Activated T-cell treated with anti-CD3 and anti-CD28 coated beads, Interleukin-2, amount 50 U/mL, for 72 hours (primary cell): ENCODE data around the gene ATXN7L1. TPM values are rescaled to one million over a fixed set of nuclear protein-coding genes. Genes with fewer than 3 reads are reported as not detected.
A peak's percentile ranks its signal among the peaks of the same experiment; 100 is the strongest.

Experiments
- ATAC-seq, 2 donors: fragments of 150-1000 bp; cut with Tn5 transposase; replicated peaks in 1 of 2; 2 replicates each; pipeline ENCODE4 v1.10.0; 2021; ENCODE audit warnings: moderate library complexity in 2 of 2, mild to moderate bottlenecking in 1 of 2
- DNase-seq, 2 donors: peaks; one replicate each; pipeline ENCODE4 v3.0.0; 2021 to 2022; ENCODE audit warnings: mixed read lengths in 1 of 2
- H3K27ac Mint-ChIP-seq: one replicate; pipeline ENCODE4 v1.8.0; 2022; ENCODE audit warnings: mild to moderate bottlenecking, moderate library complexity, mixed read lengths
- H3K27me3 Mint-ChIP-seq: one replicate; pipeline ENCODE4 v1.8.0; 2022; ENCODE audit warnings: low read depth, mixed read lengths
- H3K36me3 Mint-ChIP-seq, 2 donors: one replicate each; pipeline ENCODE4 v1.8.0; 2022; ENCODE audit warnings: mixed read lengths in 2 of 2, mild to moderate bottlenecking in 1 of 2; ENCODE audit not compliant: insufficient read depth in 2 of 2
- H3K4me1 Mint-ChIP-seq: one replicate; pipeline ENCODE4 v1.8.0; 2022; ENCODE audit warnings: low read depth, mixed read lengths
- H3K4me3 Mint-ChIP-seq, 2 donors: one replicate each; pipeline ENCODE4 v1.8.0; 2022; ENCODE audit warnings: mild to moderate bottlenecking in 2 of 2, mixed read lengths in 2 of 2, moderate library complexity in 2 of 2
- H3K9me3 Mint-ChIP-seq, 2 donors: one replicate each; pipeline ENCODE4 v1.8.0; 2022; ENCODE audit warnings: mixed read lengths in 2 of 2
- total RNA-seq, 2 donors: library from RNA; stranded (reverse); gene quantifications; one replicate each; pipeline ENCODE4 v1.2.3, GENCODE V29; 2022

The ATXN7L1 gene
- total RNA-seq, 2 donors from 2014 or later: 11.6 to 12.5 TPM

DNA sequence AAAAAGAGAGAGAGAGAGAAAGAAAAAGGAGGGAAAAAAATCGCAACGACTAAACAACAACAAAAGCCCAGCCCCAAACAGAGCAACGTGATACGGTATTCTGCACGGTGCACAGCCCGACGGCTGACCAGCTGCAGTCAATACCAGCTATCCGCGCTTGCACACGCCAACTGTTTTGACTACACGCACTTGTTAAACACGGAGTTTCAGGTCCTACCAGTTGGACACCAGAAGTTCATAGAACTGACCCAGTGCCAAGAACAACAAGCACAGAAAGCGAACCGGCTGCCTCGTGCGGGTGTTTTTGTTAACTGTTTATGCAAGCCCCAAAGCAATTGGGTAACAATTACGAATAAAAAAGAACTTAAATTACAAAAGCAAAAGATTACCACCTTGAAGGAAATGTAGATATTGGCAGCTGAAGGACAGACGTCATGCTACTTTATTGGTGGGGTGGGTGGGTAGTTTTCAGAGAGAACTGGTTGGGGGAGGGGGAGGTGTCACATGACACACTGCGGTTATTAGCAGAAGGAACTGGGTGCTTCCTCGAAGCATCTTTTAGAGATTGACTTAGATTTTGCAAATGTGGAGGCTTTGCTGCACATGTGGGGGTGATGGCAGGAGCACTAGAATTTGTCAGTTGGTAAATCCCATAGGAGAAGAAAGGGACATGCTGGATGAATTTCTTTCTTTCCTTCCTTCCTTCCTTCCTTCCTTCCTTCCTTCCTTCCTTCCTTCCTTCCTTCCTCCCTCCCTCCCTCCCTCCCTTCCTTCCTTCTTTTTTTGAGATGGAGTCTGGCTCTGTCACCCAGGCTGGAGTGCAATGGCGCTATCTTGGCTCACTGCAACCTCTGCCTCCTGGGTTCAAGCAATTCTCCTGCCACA lies 184.5 kb downstream of the ATXN7L1 start:
- peaks cover 0 to 4% of the 10 kb centered on the region in 2 donors for H3K9me3 Mint-ChIP-seq
- peak overlapping the region; percentile 99 for H3K27ac Mint-ChIP-seq
- no peaks in the 10 kb centered on the region for H3K27me3 Mint-ChIP-seq
- ATAC-seq (peak; percentile 54 to 58), DNase-seq (peak in 1 of 2 donors; percentile 47)
- peak overlapping the region; percentile 91 to 99 for H3K4me3 Mint-ChIP-seq
- H3K36me3 Mint-ChIP-seq: peaks cover 2 to 4% of the 10 kb centered on the region in 2 donors
- H3K4me1 Mint-ChIP-seq: peaks cover 50% of the 10 kb centered on the region

DNA sequence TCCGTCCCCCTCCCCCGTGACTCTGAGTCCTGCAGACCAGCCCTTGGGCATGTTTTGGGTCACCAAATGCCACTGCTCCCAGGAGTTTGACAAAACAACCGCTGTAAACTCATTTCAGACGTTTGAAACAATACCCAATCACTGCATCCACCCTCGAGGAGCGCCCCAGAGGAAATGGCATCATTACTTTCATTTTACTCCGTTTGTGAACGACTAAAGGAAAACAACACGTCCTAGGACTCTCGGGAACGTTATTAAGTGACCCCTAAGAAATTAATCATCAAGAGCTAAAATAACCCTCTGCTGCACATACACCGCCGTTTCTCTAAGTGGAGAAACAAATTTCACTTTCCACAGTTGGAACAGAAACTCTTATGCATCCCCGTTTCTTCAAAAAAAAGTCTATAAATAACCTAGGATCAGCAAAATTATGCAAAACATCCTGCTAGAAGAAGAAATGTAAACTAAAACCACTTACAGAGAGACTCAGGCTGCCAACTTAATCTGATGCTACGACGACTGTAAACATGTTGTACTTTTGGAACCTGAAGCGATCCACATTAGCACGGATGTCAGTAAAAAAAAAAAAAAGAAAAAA lies 185.2 kb downstream of the ATXN7L1 start:
- peak; percentile 88 to 94 for ATAC-seq
- Mint-ChIP-seq H3K4me1 (peaks cover 50% of the 10 kb centered on the region), H3K27me3 (no peaks in the 10 kb centered on the region), H3K36me3 (no peaks in the 10 kb centered on the region), H3K27ac (peak overlapping the region; percentile 99), H3K4me3 (peak overlapping the region; percentile 91 to 99), H3K9me3 (no peaks in the 10 kb centered on the region)
- peak; percentile 63 to 67 for DNase-seq

DNA sequence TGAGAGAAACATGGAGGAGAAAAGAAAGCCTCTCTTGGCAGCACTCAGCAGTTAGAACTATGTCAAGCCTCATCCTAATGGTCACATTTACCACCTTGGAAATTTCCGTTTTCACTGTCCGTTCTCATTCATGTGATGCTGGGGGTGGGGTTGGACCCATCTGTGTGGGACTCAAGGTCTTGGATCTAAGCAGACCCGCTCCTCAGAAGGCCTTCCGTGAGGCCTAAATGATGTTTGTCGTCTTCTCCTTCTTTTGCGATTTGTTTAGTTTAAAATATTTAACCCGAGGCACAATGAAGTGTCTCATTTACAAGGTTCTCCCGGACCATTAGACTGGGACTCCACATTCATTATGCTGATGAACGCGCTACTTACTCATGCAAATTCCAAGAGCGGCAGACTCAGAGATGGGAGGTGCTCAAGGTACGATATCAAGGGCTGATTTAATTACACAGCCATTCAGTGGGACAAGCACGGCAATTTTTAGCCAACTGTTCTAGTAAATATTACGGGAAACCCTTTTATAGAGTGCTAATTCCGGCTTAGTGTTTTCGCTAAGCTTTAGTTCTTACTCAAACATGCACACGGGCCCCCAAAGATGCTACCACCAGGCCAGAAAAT lies 186.0 kb downstream of the ATXN7L1 start:
- no peak for DNase-seq
- H3K36me3 Mint-ChIP-seq: no peaks in the 10 kb centered on the region
- no peaks in the 10 kb centered on the region for H3K9me3 Mint-ChIP-seq
- H3K4me3 Mint-ChIP-seq: peak overlapping the region; percentile 91 to 99
- H3K27ac Mint-ChIP-seq: peak overlapping the region; percentile 99
- ATAC-seq: no peak
- H3K27me3 Mint-ChIP-seq: no peaks in the 10 kb centered on the region
- peaks cover 50% of the 10 kb centered on the region for H3K4me1 Mint-ChIP-seq

DNA sequence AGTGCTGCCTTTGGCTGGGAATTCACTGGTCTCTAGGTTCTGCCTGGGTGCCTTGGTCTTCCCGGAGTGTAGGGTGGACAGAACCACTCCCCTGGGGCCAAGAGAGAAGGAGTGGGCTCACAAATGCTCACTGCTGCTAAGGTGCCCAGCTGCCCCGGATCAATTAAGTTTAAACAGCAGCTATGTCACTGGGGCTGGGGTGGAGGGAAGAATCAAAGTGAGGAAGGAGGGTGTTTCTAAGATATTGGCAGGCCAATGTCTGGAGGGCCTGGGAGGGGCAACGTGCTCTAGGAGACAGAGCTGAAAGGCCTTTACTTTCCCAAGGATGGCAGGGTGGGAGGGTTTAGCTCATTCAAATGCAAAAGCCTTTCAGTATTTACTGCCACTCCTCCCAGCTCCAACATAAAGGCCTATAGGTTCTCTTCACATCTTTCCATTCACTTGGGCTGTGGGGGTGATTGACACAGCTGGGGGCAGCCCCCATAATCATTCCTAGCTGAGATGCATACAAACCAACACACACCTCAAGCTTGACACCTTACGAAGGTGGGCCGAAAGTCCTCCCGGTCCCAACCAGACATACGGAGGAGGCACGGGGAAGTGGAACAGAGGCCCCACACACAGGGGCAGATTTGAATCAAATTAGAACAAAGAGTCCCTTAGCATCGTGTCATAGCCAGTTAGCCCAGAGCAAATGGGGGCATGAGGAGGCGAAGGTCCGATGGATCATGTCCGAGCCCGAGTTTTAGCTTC lies 187.2 kb downstream of the ATXN7L1 start:
- Mint-ChIP-seq H3K36me3 (no peaks in the 10 kb centered on the region), H3K4me3 (no peak overlapping the region), H3K27ac (no peak overlapping the region), H3K27me3 (no peaks in the 10 kb centered on the region), H3K9me3 (no peaks in the 10 kb centered on the region), H3K4me1 (peaks cover 50% of the 10 kb centered on the region)
- ATAC-seq: no peak
- no peak for DNase-seq

DNA sequence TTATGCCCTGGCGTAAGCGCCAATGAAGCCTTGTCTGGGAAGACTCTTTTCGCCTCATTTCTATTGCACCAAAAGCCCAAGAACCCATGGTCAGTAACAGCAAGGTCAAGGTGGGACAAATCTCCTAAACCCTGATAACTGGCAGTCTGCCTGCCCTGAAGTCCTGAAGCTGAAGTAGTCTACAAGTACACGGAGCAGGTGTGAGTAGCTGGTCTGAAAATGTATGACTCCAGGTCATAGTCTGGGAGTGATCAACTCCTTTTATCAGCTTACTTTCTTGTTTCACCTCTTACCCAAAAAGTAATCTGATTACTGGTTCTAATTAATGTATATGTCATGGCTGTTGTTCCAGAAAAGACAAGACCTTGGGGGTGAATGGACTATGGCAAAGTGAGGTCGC lies 187.8 kb downstream of the ATXN7L1 start:
- no peak overlapping the region for H3K4me3 Mint-ChIP-seq
- no peaks in the 10 kb centered on the region for H3K27me3 Mint-ChIP-seq
- DNase-seq (no peak), ATAC-seq (no peak)
- no peak overlapping the region for H3K27ac Mint-ChIP-seq
- peaks cover 46% of the 10 kb centered on the region for H3K4me1 Mint-ChIP-seq
- H3K36me3 Mint-ChIP-seq: no peaks in the 10 kb centered on the region
- H3K9me3 Mint-ChIP-seq: no peaks in the 10 kb centered on the region

DNA sequence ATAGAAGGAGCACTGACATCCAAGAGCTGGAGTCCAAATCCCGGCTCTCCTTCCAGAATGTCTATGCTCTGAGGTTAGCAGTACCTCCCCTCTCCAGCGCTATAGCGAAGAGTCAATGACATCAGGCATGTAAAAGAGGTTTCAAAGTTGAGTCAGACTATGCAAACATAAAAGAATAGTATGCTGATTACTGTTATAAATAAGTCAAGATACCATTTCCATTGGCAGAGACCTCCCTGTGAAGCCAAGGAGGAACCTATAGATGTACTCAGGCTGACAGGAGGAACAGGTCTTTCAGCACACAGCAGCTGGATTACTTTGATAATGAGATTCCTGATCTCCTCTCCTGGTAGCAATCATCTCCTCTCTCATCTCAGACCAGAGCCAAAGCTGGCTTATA lies 191.2 kb downstream of the ATXN7L1 start:
- Mint-ChIP-seq H3K4me3 (no peak overlapping the region), H3K9me3 (no peaks in the 10 kb centered on the region), H3K27ac (no peak overlapping the region), H3K36me3 (no peaks in the 10 kb centered on the region), H3K4me1 (peaks cover 12% of the 10 kb centered on the region), H3K27me3 (no peaks in the 10 kb centered on the region)
- DNase-seq: no peak
- ATAC-seq: peak in 1 of 2 donors; percentile 11

GRCh38 chr7:105682341-105683060 lies 193.9 kb downstream of the ATXN7L1 start:
- no peak for DNase-seq
- H3K27me3 Mint-ChIP-seq: no peaks in the 10 kb centered on the region
- no peak for ATAC-seq
- no peaks in the 10 kb centered on the region for H3K36me3 Mint-ChIP-seq
- H3K4me1 Mint-ChIP-seq: peaks cover 22% of the 10 kb centered on the region
- no peak overlapping the region for H3K27ac Mint-ChIP-seq
- no peak overlapping the region for H3K4me3 Mint-ChIP-seq
- H3K9me3 Mint-ChIP-seq: no peaks in the 10 kb centered on the region

DNA sequence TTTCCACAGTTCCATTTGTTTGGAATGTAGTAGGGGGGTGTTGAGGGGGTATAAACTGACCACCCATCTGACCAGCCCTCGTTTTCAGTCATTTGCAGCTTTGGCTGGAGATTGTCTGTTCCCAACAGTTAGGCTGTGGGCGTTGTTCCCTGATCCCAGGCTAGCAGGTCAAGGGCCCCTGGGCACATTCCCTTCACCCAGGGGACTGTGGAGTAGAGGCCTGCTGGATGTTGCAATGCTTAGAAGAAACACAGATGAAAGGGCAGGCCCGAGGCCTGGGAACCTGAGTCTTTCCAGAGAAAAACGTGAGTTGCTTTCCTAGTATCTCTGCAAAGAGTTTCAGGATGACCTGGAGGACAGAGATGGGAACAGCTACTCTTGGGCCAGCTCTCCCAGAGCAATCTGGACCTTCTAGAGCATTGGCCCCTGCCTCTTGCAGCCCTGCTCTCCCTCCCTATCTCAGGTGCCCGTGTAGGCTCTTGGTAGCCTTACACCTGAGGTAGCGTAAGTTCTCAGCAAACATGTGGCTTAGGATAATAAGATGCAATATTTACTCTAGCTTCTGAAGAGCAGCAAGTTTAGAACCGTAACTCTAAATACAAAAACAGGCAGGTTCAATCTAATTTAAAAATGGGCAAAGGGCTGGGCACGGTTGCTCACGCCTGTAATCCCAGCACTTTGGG lies 195.8 kb downstream of the ATXN7L1 start:
- DNase-seq: no peak
- ATAC-seq: no peak
- Mint-ChIP-seq H3K9me3 (no peaks in the 10 kb centered on the region), H3K4me1 (peaks cover 40% of the 10 kb centered on the region), H3K36me3 (no peaks in the 10 kb centered on the region), H3K27me3 (no peaks in the 10 kb centered on the region), H3K4me3 (no peak overlapping the region), H3K27ac (no peak overlapping the region)

GRCh38 chr7:105678811-105679495 lies 197.4 kb downstream of the ATXN7L1 start:
- no peaks in the 10 kb centered on the region for H3K9me3 Mint-ChIP-seq
- ATAC-seq (peak; percentile 10 to 18), DNase-seq (peak; percentile 28 to 37)
- H3K27ac Mint-ChIP-seq: peak overlapping the region; percentile 91
- H3K27me3 Mint-ChIP-seq: no peaks in the 10 kb centered on the region
- peaks cover 57% of the 10 kb centered on the region for H3K4me1 Mint-ChIP-seq
- H3K36me3 Mint-ChIP-seq: no peaks in the 10 kb centered on the region
- H3K4me3 Mint-ChIP-seq: peak overlapping the region; percentile 79 to 80

DNA sequence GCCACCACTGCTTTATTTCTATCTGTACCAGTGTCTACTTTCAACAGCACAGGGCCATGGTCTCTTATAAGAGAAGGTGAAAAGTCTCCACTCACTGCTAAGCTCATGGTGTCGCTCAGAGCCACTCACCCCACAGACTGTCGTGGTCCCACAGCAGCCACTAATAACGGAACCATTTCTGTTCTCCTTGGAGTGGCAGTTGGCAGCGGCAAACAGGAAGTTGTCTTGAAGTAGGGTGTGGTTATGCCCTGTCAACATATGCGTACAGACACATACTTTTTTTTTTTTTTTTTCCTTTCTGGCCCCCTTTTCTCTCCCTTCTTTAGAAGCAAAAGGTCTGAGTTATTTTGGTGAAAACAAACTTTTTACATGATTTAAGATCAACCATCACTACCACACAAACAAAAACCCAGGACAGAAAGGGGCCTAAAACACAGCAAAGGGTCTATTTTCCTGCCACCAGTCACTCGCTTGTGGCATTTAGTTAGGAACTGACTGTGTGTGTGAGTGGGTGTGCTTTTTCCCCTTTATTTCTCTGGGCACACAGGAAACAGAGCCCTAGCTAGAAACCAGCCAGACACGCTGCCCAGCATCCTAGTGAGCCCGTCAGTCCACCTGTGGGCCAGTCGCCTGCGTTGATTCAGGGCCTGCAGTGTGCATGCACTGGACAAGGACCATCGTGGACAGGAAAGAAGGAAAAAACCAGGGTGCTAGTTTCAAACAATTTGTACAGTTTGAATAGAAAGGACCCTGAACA lies 198.4 kb downstream of the ATXN7L1 start:
- H3K27ac Mint-ChIP-seq: peak overlapping the region; percentile 91
- H3K9me3 Mint-ChIP-seq: no peaks in the 10 kb centered on the region
- no peaks in the 10 kb centered on the region for H3K27me3 Mint-ChIP-seq
- peaks cover 65% of the 10 kb centered on the region for H3K4me1 Mint-ChIP-seq
- ATAC-seq (peak; percentile 88), DNase-seq (peak; percentile 70 to 79)
- H3K4me3 Mint-ChIP-seq: peak overlapping the region; percentile 79 to 80
- H3K36me3 Mint-ChIP-seq: no peaks in the 10 kb centered on the region

- Mint-ChIP-seq H3K27me3 (no peaks in the 10 kb centered on the region), H3K4me3 (peak overlapping the region; percentile 79 to 80)
- no peak for ATAC-seq
Measured at GRCh38 chr7:105677410-105677730, 199.0 kb downstream of the ATXN7L1 start.

More at GRCh38 chr7:105677410-105677730, 199.0 kb downstream of the ATXN7L1 start:
- DNase-seq: no peak
- Mint-ChIP-seq H3K9me3 (no peaks in the 10 kb centered on the region), H3K27ac (peak overlapping the region; percentile 91), H3K36me3 (no peaks in the 10 kb centered on the region), H3K4me1 (peaks cover 65% of the 10 kb centered on the region)
